ENCODE data around the gene RBBP7.

DNA sequence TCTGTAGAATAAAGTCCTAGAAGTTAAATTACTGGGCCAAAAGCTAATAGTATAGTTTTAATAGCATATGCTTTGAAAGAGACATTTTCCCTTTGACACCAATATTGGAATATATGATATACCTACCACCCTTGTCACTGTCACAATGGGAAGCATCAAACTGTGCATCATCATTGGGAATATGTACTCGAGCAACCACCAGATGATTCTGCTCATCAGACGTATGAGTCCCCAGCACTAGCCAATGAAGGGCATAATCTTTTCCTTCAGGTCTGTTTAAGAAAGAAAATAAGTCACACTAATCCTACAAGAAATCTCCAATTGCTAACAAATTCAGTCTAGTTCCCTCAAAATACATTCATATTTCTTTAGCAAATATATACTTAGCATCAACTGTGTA, 7.3 kb downstream of the RBBP7 start:
- TF ChIP-seq, protein P1, sequence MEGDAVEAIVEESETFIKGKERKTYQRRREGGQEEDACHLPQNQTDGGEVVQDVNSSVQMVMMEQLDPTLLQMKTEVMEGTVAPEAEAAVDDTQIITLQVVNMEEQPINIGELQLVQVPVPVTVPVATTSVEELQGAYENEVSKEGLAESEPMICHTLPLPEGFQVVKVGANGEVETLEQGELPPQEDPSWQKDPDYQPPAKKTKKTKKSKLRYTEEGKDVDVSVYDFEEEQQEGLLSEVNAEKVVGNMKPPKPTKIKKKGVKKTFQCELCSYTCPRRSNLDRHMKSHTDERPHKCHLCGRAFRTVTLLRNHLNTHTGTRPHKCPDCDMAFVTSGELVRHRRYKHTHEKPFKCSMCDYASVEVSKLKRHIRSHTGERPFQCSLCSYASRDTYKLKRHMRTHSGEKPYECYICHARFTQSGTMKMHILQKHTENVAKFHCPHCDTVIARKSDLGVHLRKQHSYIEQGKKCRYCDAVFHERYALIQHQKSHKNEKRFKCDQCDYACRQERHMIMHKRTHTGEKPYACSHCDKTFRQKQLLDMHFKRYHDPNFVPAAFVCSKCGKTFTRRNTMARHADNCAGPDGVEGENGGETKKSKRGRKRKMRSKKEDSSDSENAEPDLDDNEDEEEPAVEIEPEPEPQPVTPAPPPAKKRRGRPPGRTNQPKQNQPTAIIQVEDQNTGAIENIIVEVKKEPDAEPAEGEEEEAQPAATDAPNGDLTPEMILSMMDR (IDR thresholded peaks at IDR 0.05; ENCODE audit: low read depth, low read length) = no peak
- TF ChIP-seq EZH2phosphoT487 (IDR thresholded peaks at IDR 0.05; ENCODE audit: low read depth) = no peak
